PC-9 (cell line): ENCODE data around the gene SULT4A1. TPM values are rescaled to one million over a fixed set of nuclear protein-coding genes. Genes with fewer than 3 reads are reported as not detected.

Source experiments
- BruUV-seq: library from RNA; stranded (reverse); fragments of 400-500 nt; replicated peaks from 2 replicates; lab custom pipeline; 2021; lab: Mats Ljungman, UMichigan
- CTCF ChIA-PET: fragments of 300-600 bp; sonication (Branson Sonifier 250); formaldehyde crosslinking; loops from one replicate; lab custom pipeline; 2022; ENCODE audit warnings: antibody characterized with exemption; lab: Charles Lee
- POLR2A ChIA-PET: fragments of 300-600 bp; sonication (Branson Sonifier 250); formaldehyde crosslinking; loops from one replicate; lab custom pipeline; 2022; ENCODE audit warnings: antibody characterized with exemption; ENCODE audit not compliant: unreplicated experiment; lab: Charles Lee
- DNase-seq, 2 experiments: peaks; one replicate each; pipeline versions ENCODE4 v3.0.0 to v3.0.0-alpha.2; 2015 to 2022; ENCODE audit warnings: mixed read lengths in 1 of 2
- H2AFZ ChIP-seq: fragments of 200-600 bp; sonication (generic); 2 replicates; pipeline ENCODE4 v1.8.1; 2017; ENCODE audit warnings: antibody characterized with exemption
- H3F3A ChIP-seq: fragments of 200-600 bp; sonication (generic); 2 replicates; pipeline ENCODE4 v1.8.1; 2017; ENCODE audit warnings: antibody characterized with exemption, mild to moderate bottlenecking, low read depth; ENCODE audit not compliant: insufficient read depth
- H3K27ac ChIP-seq: fragments of 200-600 bp; sonication (generic); 2 replicates; pipeline ENCODE4 v1.6.1; 2016; ENCODE audit warnings: mixed run types
- H3K27me3 ChIP-seq: fragments of 200-600 bp; sonication (generic); 2 replicates; pipeline ENCODE4 v1.6.1; 2016; ENCODE audit warnings: low read depth, mixed run types; ENCODE audit not compliant: insufficient read depth
- H3K36me3 ChIP-seq: fragments of 200-600 bp; sonication (generic); 2 replicates; pipeline ENCODE4 v1.6.1; 2016; ENCODE audit warnings: low read depth, mixed run types
- H3K4me1 ChIP-seq: fragments of 200-600 bp; sonication (generic); replicated peaks from 2 replicates; pipeline ENCODE4 v1.6.1; 2016; ENCODE audit warnings: mixed run types; ENCODE audit not compliant: insufficient read depth
- H3K4me2 ChIP-seq: fragments of 200-600 bp; sonication (generic); 2 replicates; pipeline ENCODE4 v1.6.1; 2017; ENCODE audit warnings: mixed run types
- H3K4me3 ChIP-seq: fragments of 200-600 bp; sonication (generic); 2 replicates; pipeline ENCODE4 v1.6.1; 2016; ENCODE audit warnings: mixed run types
- H3K79me2 ChIP-seq: fragments of 200-600 bp; sonication (generic); 2 replicates; pipeline ENCODE4 v1.6.1; 2017; ENCODE audit warnings: low read depth, mixed run types
- H3K9me2 ChIP-seq: fragments of 200-600 bp; sonication (generic); 2 replicates; pipeline ENCODE4 v1.8.1; 2017; ENCODE audit warnings: mild to moderate bottlenecking; ENCODE audit not compliant: insufficient read depth
- H3K9me3 ChIP-seq: fragments of 200-600 bp; sonication (generic); 2 replicates; pipeline ENCODE4 v1.8.1; 2016; ENCODE audit warnings: low read depth; ENCODE audit not compliant: insufficient read depth
- H4K20me1 ChIP-seq: fragments of 200-600 bp; sonication (generic); 2 replicates; pipeline ENCODE4 v1.8.1; 2017; ENCODE audit not compliant: insufficient read depth
- CTCF ChIP-seq: fragments of 200-600 bp; sonication (generic); conservative IDR thresholded peaks from 2 replicates; pipeline ENCODE4 v1.6.1; 2017; ENCODE audit warnings: mixed run types, antibody characterized with exemption, mild to moderate bottlenecking, moderate library complexity
- EZH2 ChIP-seq: fragments of 200-600 bp; sonication (generic); IDR thresholded peaks from 2 replicates; pipeline ENCODE4 v1.8.0; 2017; ENCODE audit warnings: antibody characterized with exemption, low read depth
- intact Hi-C: fragments of 100-400 bp; cut with micrococcal nuclease; formaldehyde crosslinking; loops from one replicate; pipeline ENCODE4 v1.10.0; 2022; ENCODE audit not compliant: unreplicated experiment
- total RNA-seq: library from RNA; stranded (reverse); gene quantifications from 2 replicates; pipeline ENCODE4 v1.2.3, GENCODE V29; 2021

The SULT4A1 gene
- total RNA-seq, 1 experiment from 2014 or later = 3.4 TPM

GRCh38 chr22:43824724-43825420 is 37.4 kb downstream of the SULT4A1 start:
- Histone ChIP-seq H3K9me2 (no peaks in the 10 kb centered on the region), H3K79me2 (no peaks in the 10 kb centered on the region), H3K27ac (no peak overlapping the region), H4K20me1 (0 out of 2 replicates have a peak, but pooled peaks cover 1% of the 10 kb centered on the region), H2AFZ (no peak overlapping the region), H3K9me3 (no peaks in the 10 kb centered on the region), H3K4me2 (no peak overlapping the region), H3K4me1 (no peaks in the 10 kb centered on the region), H3F3A (no peaks in the 10 kb centered on the region), H3K4me3 (no peak overlapping the region), H3K27me3 (peaks cover 51% of the 10 kb centered on the region), H3K36me3 (no peaks in the 10 kb centered on the region)
- no TSS peak for BruUV-seq
- POLR2A ChIA-PET = no interaction called here
- no peak for DNase-seq
- TF ChIP-seq CTCF (no peak), EZH2 (no peak)
- intact Hi-C loops = no loop called here
- CTCF ChIA-PET = no interaction called here

GRCh38 chr22:43823911-43824665 is 38.2 kb downstream of the SULT4A1 start:
- no peak overlapping the region for H3K27ac ChIP-seq
- peaks cover 57% of the 10 kb centered on the region for H3K27me3 ChIP-seq
- H3K4me2 ChIP-seq = no peak overlapping the region

More at GRCh38 chr22:43823911-43824665, 38.2 kb downstream of the SULT4A1 start:
- H2AFZ ChIP-seq = no peak overlapping the region
- DNase-seq = no peak
- no peaks in the 10 kb centered on the region for H3K9me2 ChIP-seq
- intact Hi-C loops = no loop called here
- no peaks in the 10 kb centered on the region for H3F3A ChIP-seq
- no peaks in the 10 kb centered on the region for H3K79me2 ChIP-seq
- ChIA-PET CTCF (no interaction called here), POLR2A (no interaction called here)
- H3K36me3 ChIP-seq = no peaks in the 10 kb centered on the region
- no TSS peak for BruUV-seq
- no peaks in the 10 kb centered on the region for H4K20me1 ChIP-seq
- no peaks in the 10 kb centered on the region for H3K4me1 ChIP-seq
- H3K4me3 ChIP-seq = no peak overlapping the region
- TF ChIP-seq CTCF (no peak), EZH2 (no peak)
- no peaks in the 10 kb centered on the region for H3K9me3 ChIP-seq
